GM13977 (cell line): Measurements from ENCODE around the gene CRB3.
"Not testable (repeated sequence)": the region's sequence is repeated elsewhere in the genome, so short reads cannot be mapped to it uniquely, and the experiment has no call there.

Source experiments
- DNase-seq: peaks from one replicate; pipeline ENCODE4 v3.0.0; 2012; ENCODE audit warnings: low spot score
- in situ Hi-C: fragments of 300-500 bp; cut with MboI; formaldehyde crosslinking; loops from one replicate; pipeline ENCODE4 v1.12.0; 2022; ENCODE audit warnings: low sequenced_read_pairs, low pct_unique_long_range_greater_than_20kb, mixed read lengths, inconsistent platforms; ENCODE audit not compliant: unreplicated experiment
- TF ChIP-seq, protein P1 (sequence below): IDR thresholded peaks from 2 replicates; pipeline ENCODE4 v1.5.1; 2012; ENCODE audit warnings: mild to moderate bottlenecking, control low read depth; ENCODE audit not compliant: insufficient read depth; ENCODE audit errors: extremely low read depth, missing control alignments

The CRB3 gene

GRCh38 chr19:6425732-6426620 lies 38.1 kb upstream of the CRB3 start:
- DNase-seq: no peak
- in situ Hi-C loops: no loop called here
- TF ChIP-seq, protein P1, sequence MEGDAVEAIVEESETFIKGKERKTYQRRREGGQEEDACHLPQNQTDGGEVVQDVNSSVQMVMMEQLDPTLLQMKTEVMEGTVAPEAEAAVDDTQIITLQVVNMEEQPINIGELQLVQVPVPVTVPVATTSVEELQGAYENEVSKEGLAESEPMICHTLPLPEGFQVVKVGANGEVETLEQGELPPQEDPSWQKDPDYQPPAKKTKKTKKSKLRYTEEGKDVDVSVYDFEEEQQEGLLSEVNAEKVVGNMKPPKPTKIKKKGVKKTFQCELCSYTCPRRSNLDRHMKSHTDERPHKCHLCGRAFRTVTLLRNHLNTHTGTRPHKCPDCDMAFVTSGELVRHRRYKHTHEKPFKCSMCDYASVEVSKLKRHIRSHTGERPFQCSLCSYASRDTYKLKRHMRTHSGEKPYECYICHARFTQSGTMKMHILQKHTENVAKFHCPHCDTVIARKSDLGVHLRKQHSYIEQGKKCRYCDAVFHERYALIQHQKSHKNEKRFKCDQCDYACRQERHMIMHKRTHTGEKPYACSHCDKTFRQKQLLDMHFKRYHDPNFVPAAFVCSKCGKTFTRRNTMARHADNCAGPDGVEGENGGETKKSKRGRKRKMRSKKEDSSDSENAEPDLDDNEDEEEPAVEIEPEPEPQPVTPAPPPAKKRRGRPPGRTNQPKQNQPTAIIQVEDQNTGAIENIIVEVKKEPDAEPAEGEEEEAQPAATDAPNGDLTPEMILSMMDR: no peak

- TF ChIP-seq, protein P1: no peak
- in situ Hi-C loops: no loop called here
- no peak for DNase-seq
These were observed 36.9 kb upstream of the CRB3 start for GRCh38 chr19:6427131-6427530.

DNA sequence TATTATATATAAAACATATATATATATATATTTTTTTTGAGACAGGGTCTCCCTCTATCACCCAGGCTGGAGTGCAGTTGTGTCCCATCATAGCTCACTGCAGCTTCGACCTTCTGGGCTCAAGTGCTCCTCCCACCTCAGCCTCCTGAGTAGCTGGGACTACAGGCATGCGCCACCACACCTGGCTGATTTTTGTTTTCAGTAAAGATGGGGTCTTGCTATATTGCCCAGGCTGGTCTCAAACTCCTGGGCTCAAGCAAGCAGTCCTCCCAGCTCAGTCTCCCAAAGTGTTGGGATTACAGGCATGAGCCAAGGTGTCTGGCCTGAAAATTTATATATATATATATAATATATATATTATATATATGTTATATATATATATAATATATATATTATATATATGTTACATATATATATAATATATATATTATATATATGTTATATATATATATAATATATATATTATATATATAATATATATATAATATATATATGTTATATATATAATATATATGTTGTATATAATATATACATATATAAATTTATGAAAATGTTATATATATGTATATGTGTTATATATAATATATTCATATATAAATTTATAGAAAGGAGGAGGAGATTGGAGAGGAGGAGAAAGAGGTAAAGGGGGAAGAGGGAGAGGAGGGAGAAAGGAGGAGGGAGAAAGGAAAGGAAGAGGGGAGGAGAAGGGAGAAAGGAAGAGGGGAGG lies 35.2 kb upstream of the CRB3 start:
- in situ Hi-C loops: not testable (repeated sequence)

GRCh38 chr19:6429419-6430221 lies 34.5 kb upstream of the CRB3 start:
- no peak for DNase-seq

More for the DNA sequence above, 35.2 kb upstream of the CRB3 start:
- not testable (repeated sequence) for DNase-seq

DNA sequence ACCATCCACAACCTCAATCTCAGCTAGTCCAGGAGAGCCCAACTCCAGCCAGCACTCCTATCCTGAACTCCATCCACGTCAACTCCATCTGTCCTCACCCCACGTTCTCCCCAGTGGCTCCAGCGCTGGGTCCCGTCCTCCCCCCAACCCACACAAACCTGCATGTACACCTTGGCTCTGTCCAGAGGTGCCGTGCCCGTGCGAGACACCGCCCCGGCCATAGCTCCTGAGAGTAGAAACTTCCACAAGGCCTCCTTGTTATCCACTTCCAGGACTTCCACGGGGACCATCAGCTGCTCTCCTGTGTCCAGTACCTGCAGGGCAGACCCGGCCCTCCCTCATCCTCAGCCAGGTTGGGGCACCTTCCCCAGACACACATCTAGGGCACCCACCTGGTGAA lies 32.2 kb upstream of the CRB3 start:
- in situ Hi-C loops: no loop called here
- DNase-seq: no peak
- TF ChIP-seq, protein P1: no peak

More at GRCh38 chr19:6429419-6430221, 34.5 kb upstream of the CRB3 start:
- in situ Hi-C loops: no loop called here
- TF ChIP-seq, protein P1: no peak

GRCh38 chr19:6433165-6433564 lies 30.9 kb upstream of the CRB3 start:
- in situ Hi-C loops: no loop called here
- DNase-seq: no peak
- TF ChIP-seq, protein P1: no peak
